ENCODE measurements around the gene VDR.

Gene VDR

GRCh38 chr12:47902131-47902639 is 2.6 kb downstream of the VDR start:
- Histone ChIP-seq H3K36me3 (ENCODE audit: control insufficient read depth, insufficient read depth, low read length) (no peaks in the 10 kb centered on the region), H3K27ac (ENCODE audit: low read depth, low read length) (no peak overlapping the region), H3K4me1 (ENCODE audit: control insufficient read depth, insufficient read depth, low read length) (peaks cover 7% of the 10 kb centered on the region), H3K9me3 (ENCODE audit: control insufficient read depth, insufficient read depth, low read length) (no peaks in the 10 kb centered on the region), H3K27me3 (ENCODE audit: control insufficient read depth, insufficient read depth, low read length) (peaks cover 66% of the 10 kb centered on the region), H3K4me3 (ENCODE audit: low read depth, low read length) (no peak overlapping the region), H3K9ac (ENCODE audit: low read depth, low read length) (no peak overlapping the region)

- peaks cover 9% of the 10 kb centered on the region for H3K4me1 ChIP-seq (ENCODE audit: control insufficient read depth, insufficient read depth, low read length)
- peaks cover 61% of the 10 kb centered on the region for H3K27me3 ChIP-seq (ENCODE audit: control insufficient read depth, insufficient read depth, low read length)
- no peak overlapping the region for H3K4me3 ChIP-seq (ENCODE audit: low read depth, low read length)
- no peak overlapping the region for H3K27ac ChIP-seq (ENCODE audit: low read depth, low read length)
- no peaks in the 10 kb centered on the region for H3K9me3 ChIP-seq (ENCODE audit: control insufficient read depth, insufficient read depth, low read length)
- H3K9ac ChIP-seq (ENCODE audit: low read depth, low read length) = no peak overlapping the region
- no peaks in the 10 kb centered on the region for H3K36me3 ChIP-seq (ENCODE audit: control insufficient read depth, insufficient read depth, low read length)
Observed at GRCh38 chr12:47901718-47902093, 3.1 kb downstream of the VDR start.

GRCh38 chr12:47901063-47901717 is 3.6 kb downstream of the VDR start:
- peaks cover 57% of the 10 kb centered on the region for H3K27me3 ChIP-seq (ENCODE audit: control insufficient read depth, insufficient read depth, low read length)
- H3K9me3 ChIP-seq (ENCODE audit: control insufficient read depth, insufficient read depth, low read length) = no peaks in the 10 kb centered on the region
- no peak overlapping the region for H3K4me3 ChIP-seq (ENCODE audit: low read depth, low read length)
- peaks cover 14% of the 10 kb centered on the region for H3K4me1 ChIP-seq (ENCODE audit: control insufficient read depth, insufficient read depth, low read length)
- H3K27ac ChIP-seq (ENCODE audit: low read depth, low read length) = no peak overlapping the region
- no peaks in the 10 kb centered on the region for H3K36me3 ChIP-seq (ENCODE audit: control insufficient read depth, insufficient read depth, low read length)
- H3K9ac ChIP-seq (ENCODE audit: low read depth, low read length) = no peak overlapping the region

- peaks cover 16% of the 10 kb centered on the region for H3K4me1 ChIP-seq (ENCODE audit: control insufficient read depth, insufficient read depth, low read length)
- H3K4me3 ChIP-seq (ENCODE audit: low read depth, low read length) = no peak overlapping the region
- H3K27ac ChIP-seq (ENCODE audit: low read depth, low read length) = no peak overlapping the region
- no peak overlapping the region for H3K9ac ChIP-seq (ENCODE audit: low read depth, low read length)
- H3K9me3 ChIP-seq (ENCODE audit: control insufficient read depth, insufficient read depth, low read length) = no peaks in the 10 kb centered on the region
- H3K27me3 ChIP-seq (ENCODE audit: control insufficient read depth, insufficient read depth, low read length) = peaks cover 56% of the 10 kb centered on the region
- no peaks in the 10 kb centered on the region for H3K36me3 ChIP-seq (ENCODE audit: control insufficient read depth, insufficient read depth, low read length)
Observed at GRCh38 chr12:47900131-47901062, 4.4 kb downstream of the VDR start.

GRCh38 chr12:47899466-47899865 is 5.3 kb downstream of the VDR start:
- Histone ChIP-seq H3K9ac (ENCODE audit: low read depth, low read length) (no peak overlapping the region), H3K4me3 (ENCODE audit: low read depth, low read length) (no peak overlapping the region), H3K9me3 (ENCODE audit: control insufficient read depth, insufficient read depth, low read length) (no peaks in the 10 kb centered on the region), H3K4me1 (ENCODE audit: control insufficient read depth, insufficient read depth, low read length) (peaks cover 16% of the 10 kb centered on the region), H3K27ac (ENCODE audit: low read depth, low read length) (no peak overlapping the region), H3K36me3 (ENCODE audit: control insufficient read depth, insufficient read depth, low read length) (no peaks in the 10 kb centered on the region), H3K27me3 (ENCODE audit: control insufficient read depth, insufficient read depth, low read length) (peaks cover 50% of the 10 kb centered on the region)

- H3K9ac ChIP-seq (ENCODE audit: low read depth, low read length) = no peak overlapping the region
- no peak overlapping the region for H3K4me3 ChIP-seq (ENCODE audit: low read depth, low read length)
- no peak overlapping the region for H3K27ac ChIP-seq (ENCODE audit: low read depth, low read length)
- no peaks in the 10 kb centered on the region for H3K36me3 ChIP-seq (ENCODE audit: control insufficient read depth, insufficient read depth, low read length)
- peaks cover 29% of the 10 kb centered on the region for H3K27me3 ChIP-seq (ENCODE audit: control insufficient read depth, insufficient read depth, low read length)
- H3K4me1 ChIP-seq (ENCODE audit: control insufficient read depth, insufficient read depth, low read length) = peaks cover 9% of the 10 kb centered on the region
- no peaks in the 10 kb centered on the region for H3K9me3 ChIP-seq (ENCODE audit: control insufficient read depth, insufficient read depth, low read length)
Observed at GRCh38 chr12:47896633-47897032, 8.2 kb downstream of the VDR start.

GRCh38 chr12:47896022-47896421 is 8.8 kb downstream of the VDR start:
- no peak overlapping the region for H3K4me3 ChIP-seq (ENCODE audit: low read depth, low read length)
- no peaks in the 10 kb centered on the region for H3K9me3 ChIP-seq (ENCODE audit: control insufficient read depth, insufficient read depth, low read length)
- H3K27ac ChIP-seq (ENCODE audit: low read depth, low read length) = no peak overlapping the region
- no peak overlapping the region for H3K9ac ChIP-seq (ENCODE audit: low read depth, low read length)
- H3K4me1 ChIP-seq (ENCODE audit: control insufficient read depth, insufficient read depth, low read length) = peaks cover 9% of the 10 kb centered on the region
- no peaks in the 10 kb centered on the region for H3K36me3 ChIP-seq (ENCODE audit: control insufficient read depth, insufficient read depth, low read length)
- H3K27me3 ChIP-seq (ENCODE audit: control insufficient read depth, insufficient read depth, low read length) = peaks cover 28% of the 10 kb centered on the region

- Histone ChIP-seq H3K9me3 (ENCODE audit: control insufficient read depth, insufficient read depth, low read length) (no peaks in the 10 kb centered on the region), H3K4me3 (ENCODE audit: low read depth, low read length) (no peak overlapping the region), H3K27ac (ENCODE audit: low read depth, low read length) (no peak overlapping the region), H3K9ac (ENCODE audit: low read depth, low read length) (no peak overlapping the region), H3K4me1 (ENCODE audit: control insufficient read depth, insufficient read depth, low read length) (peaks cover 9% of the 10 kb centered on the region), H3K27me3 (ENCODE audit: control insufficient read depth, insufficient read depth, low read length) (peaks cover 24% of the 10 kb centered on the region), H3K36me3 (ENCODE audit: control insufficient read depth, insufficient read depth, low read length) (no peaks in the 10 kb centered on the region)
Observed at GRCh38 chr12:47894652-47895051, 10.1 kb downstream of the VDR start.

- no peak overlapping the region for H3K27ac ChIP-seq (ENCODE audit: low read depth, low read length)
- H3K4me1 ChIP-seq (ENCODE audit: control insufficient read depth, insufficient read depth, low read length) = peaks cover 9% of the 10 kb centered on the region
- H3K4me3 ChIP-seq (ENCODE audit: low read depth, low read length) = no peak overlapping the region
- H3K9me3 ChIP-seq (ENCODE audit: control insufficient read depth, insufficient read depth, low read length) = no peaks in the 10 kb centered on the region
- H3K9ac ChIP-seq (ENCODE audit: low read depth, low read length) = no peak overlapping the region
- H3K27me3 ChIP-seq (ENCODE audit: control insufficient read depth, insufficient read depth, low read length) = peaks cover 24% of the 10 kb centered on the region
- no peaks in the 10 kb centered on the region for H3K36me3 ChIP-seq (ENCODE audit: control insufficient read depth, insufficient read depth, low read length)
Observed at GRCh38 chr12:47894068-47894467, 10.7 kb downstream of the VDR start.

GRCh38 chr12:47892819-47893218 is 12.0 kb downstream of the VDR start:
- H3K4me1 ChIP-seq (ENCODE audit: control insufficient read depth, insufficient read depth, low read length) = peaks cover 9% of the 10 kb centered on the region
- H3K9ac ChIP-seq (ENCODE audit: low read depth, low read length) = no peak overlapping the region
- peaks cover 19% of the 10 kb centered on the region for H3K27me3 ChIP-seq (ENCODE audit: control insufficient read depth, insufficient read depth, low read length)
- H3K36me3 ChIP-seq (ENCODE audit: control insufficient read depth, insufficient read depth, low read length) = no peaks in the 10 kb centered on the region
- H3K27ac ChIP-seq (ENCODE audit: low read depth, low read length) = no peak overlapping the region
- H3K9me3 ChIP-seq (ENCODE audit: control insufficient read depth, insufficient read depth, low read length) = no peaks in the 10 kb centered on the region
- no peak overlapping the region for H3K4me3 ChIP-seq (ENCODE audit: low read depth, low read length)

GRCh38 chr12:47891356-47891755 is 13.4 kb downstream of the VDR start:
- peaks cover 3% of the 10 kb centered on the region for H3K4me1 ChIP-seq (ENCODE audit: control insufficient read depth, insufficient read depth, low read length)
- no peaks in the 10 kb centered on the region for H3K9me3 ChIP-seq (ENCODE audit: control insufficient read depth, insufficient read depth, low read length)
- no peak overlapping the region for H3K4me3 ChIP-seq (ENCODE audit: low read depth, low read length)
- no peak overlapping the region for H3K27ac ChIP-seq (ENCODE audit: low read depth, low read length)
- H3K9ac ChIP-seq (ENCODE audit: low read depth, low read length) = no peak overlapping the region
- H3K36me3 ChIP-seq (ENCODE audit: control insufficient read depth, insufficient read depth, low read length) = no peaks in the 10 kb centered on the region
- H3K27me3 ChIP-seq (ENCODE audit: control insufficient read depth, insufficient read depth, low read length) = peaks cover 17% of the 10 kb centered on the region

Measured in HUES48 (cell line).